ENCODE data around the gene IFNE. TPM values are rescaled to one million over a fixed set of nuclear protein-coding genes. Genes with fewer than 3 reads are reported as not detected.

Gene IFNE
- total RNA-seq, 1 experiment from 2014 or later = 0.96 TPM

- intact Hi-C loops (cut with micrococcal nuclease) = no loop called here
- Histone ChIP-seq H3K9ac (ENCODE audit: low read length) (no peak overlapping the region), H3K9me3 (ENCODE audit: control insufficient read depth in 1 of 2, insufficient read depth in 1 of 2, low read depth in 1 of 2, low read length in 2 of 2) (no peaks in the 10 kb centered on the region), H3K36me3 (ENCODE audit: control insufficient read depth in 1 of 2, insufficient read depth in 2 of 2, low read length in 2 of 2) (no peaks in the 10 kb centered on the region), H3K79me2 (ENCODE audit: insufficient read depth, low read length) (no peaks in the 10 kb centered on the region), H3K4me3 (replicated peaks in 1 of 2; ENCODE audit: low read depth in 1 of 2, low read length in 2 of 2) (no peak overlapping the region), H3K9me2 (ENCODE audit: insufficient read depth) (no peaks in the 10 kb centered on the region), H3K27me3 (ENCODE audit: insufficient read depth, low read length) (no peaks in the 10 kb centered on the region), H2AFZ (ENCODE audit: low read depth, low read length, poor library complexity, severe bottlenecking) (no peak overlapping the region), H3K27ac (ENCODE audit: low read depth, low read length) (no peak overlapping the region), H3K4me2 (ENCODE audit: low read length) (no peak overlapping the region), H4K20me1 (ENCODE audit: insufficient read depth) (no peaks in the 10 kb centered on the region), H3K4me1 (ENCODE audit: control insufficient read depth in 1 of 2, insufficient read depth in 2 of 2, low read length in 2 of 2) (peaks cover 0 to 4% of the 10 kb centered on the region in 2 experiments; a peak in 1 of 4 replicates)
- ChIA-PET CTCF (no interaction called here), POLR2A (no interaction called here), RAD21 (ENCODE audit: low non-redundant PET in 1 of 2, low total read pairs in 2 of 2, uncharacterized antibody in 2 of 2, unreplicated experiment in 2 of 2) (no interaction called here)
- BruUV-seq (replicated peaks) = no TSS peak
- DNase-seq (ENCODE audit: low read depth, low spot score) = no peak
- no peak for TF ChIP-seq EZH2phosphoT487 (IDR thresholded peaks at IDR 0.05; ENCODE audit: borderline replicate concordance)
- TF ChIP-seq EGR1 (IDR thresholded peaks at IDR 0.05; ENCODE audit: low read depth) = no peak
- TF ChIP-seq, protein P1, sequence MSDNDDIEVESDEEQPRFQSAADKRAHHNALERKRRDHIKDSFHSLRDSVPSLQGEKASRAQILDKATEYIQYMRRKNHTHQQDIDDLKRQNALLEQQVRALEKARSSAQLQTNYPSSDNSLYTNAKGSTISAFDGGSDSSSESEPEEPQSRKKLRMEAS (IDR thresholded peaks at IDR 0.05) = no peak
- TF ChIP-seq, protein P2, sequence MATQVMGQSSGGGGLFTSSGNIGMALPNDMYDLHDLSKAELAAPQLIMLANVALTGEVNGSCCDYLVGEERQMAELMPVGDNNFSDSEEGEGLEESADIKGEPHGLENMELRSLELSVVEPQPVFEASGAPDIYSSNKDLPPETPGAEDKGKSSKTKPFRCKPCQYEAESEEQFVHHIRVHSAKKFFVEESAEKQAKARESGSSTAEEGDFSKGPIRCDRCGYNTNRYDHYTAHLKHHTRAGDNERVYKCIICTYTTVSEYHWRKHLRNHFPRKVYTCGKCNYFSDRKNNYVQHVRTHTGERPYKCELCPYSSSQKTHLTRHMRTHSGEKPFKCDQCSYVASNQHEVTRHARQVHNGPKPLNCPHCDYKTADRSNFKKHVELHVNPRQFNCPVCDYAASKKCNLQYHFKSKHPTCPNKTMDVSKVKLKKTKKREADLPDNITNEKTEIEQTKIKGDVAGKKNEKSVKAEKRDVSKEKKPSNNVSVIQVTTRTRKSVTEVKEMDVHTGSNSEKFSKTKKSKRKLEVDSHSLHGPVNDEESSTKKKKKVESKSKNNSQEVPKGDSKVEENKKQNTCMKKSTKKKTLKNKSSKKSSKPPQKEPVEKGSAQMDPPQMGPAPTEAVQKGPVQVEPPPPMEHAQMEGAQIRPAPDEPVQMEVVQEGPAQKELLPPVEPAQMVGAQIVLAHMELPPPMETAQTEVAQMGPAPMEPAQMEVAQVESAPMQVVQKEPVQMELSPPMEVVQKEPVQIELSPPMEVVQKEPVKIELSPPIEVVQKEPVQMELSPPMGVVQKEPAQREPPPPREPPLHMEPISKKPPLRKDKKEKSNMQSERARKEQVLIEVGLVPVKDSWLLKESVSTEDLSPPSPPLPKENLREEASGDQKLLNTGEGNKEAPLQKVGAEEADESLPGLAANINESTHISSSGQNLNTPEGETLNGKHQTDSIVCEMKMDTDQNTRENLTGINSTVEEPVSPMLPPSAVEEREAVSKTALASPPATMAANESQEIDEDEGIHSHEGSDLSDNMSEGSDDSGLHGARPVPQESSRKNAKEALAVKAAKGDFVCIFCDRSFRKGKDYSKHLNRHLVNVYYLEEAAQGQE (IDR thresholded peaks at IDR 0.05; ENCODE audit: low read depth) = no peak
- ATAC-seq = no peak
Measured at GRCh38 chr9:21499912-21500311, 17.8 kb upstream of the IFNE start.

DNA sequence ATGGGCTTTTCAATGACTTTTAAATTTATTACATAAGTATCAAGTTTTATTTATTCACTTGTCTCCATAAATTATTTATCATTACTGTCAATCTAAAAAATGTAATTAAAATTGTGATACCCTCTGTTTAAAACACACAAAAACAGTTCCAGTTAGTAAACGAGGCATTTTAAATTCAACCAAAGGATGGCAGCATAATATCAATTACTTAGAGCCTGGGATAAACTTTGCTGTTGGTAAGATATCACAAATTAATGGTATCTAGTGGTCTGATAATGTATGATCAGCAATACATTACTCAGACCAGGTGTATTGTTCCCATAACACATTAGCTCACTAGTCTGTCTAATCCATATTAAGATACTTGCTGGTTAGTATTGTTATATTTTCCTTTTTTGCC lies 9.6 kb upstream of the IFNE start:
- TF ChIP-seq SRF (IDR thresholded peaks at IDR 0.05; ENCODE audit: low read depth) (no peak), CTCF (IDR thresholded peaks at IDR 0.05 in 2 of 3, conservative IDR thresholded peaks at IDR 0.05 in 1 of 3; ENCODE audit: borderline replicate concordance in 1 of 3, insufficient read depth in 1 of 3, low read depth in 2 of 3, low read length in 2 of 3) (peak in 2 of 3 experiments; percentile 10 to 27; a peak in 1 of 6 replicates), CEBPB (IDR thresholded peaks at IDR 0.05; ENCODE audit: low read depth) (no peak), POLR2A (IDR thresholded peaks at IDR 0.05; ENCODE audit: borderline replicate concordance, extremely low read depth, insufficient read depth, insufficient read length) (no peak), CBX3 (IDR thresholded peaks at IDR 0.05; ENCODE audit: low read depth) (no peak), YY1 (IDR thresholded peaks at IDR 0.05; ENCODE audit: extremely low read depth, insufficient replicate concordance, low read depth, low read length) (no peak), RAD21 (IDR thresholded peaks at IDR 0.05; ENCODE audit: low read depth) (peak; percentile 45)
- Histone ChIP-seq H3K9me2 (ENCODE audit: insufficient read depth) (no peaks in the 10 kb centered on the region), H3K4me1 (ENCODE audit: control insufficient read depth in 1 of 2, insufficient read depth in 2 of 2, low read length in 2 of 2) (no peaks in the 10 kb centered on the region), H3K9ac (ENCODE audit: low read length) (no peak overlapping the region), H3K27ac (ENCODE audit: low read depth, low read length) (no peak overlapping the region), H3K4me2 (ENCODE audit: low read length) (no peak overlapping the region), H3K79me2 (ENCODE audit: insufficient read depth, low read length) (no peaks in the 10 kb centered on the region), H4K20me1 (ENCODE audit: insufficient read depth) (no peaks in the 10 kb centered on the region), H3K27me3 (ENCODE audit: insufficient read depth, low read length) (no peaks in the 10 kb centered on the region), H2AFZ (ENCODE audit: low read depth, low read length, poor library complexity, severe bottlenecking) (no peak overlapping the region), H3K4me3 (replicated peaks in 1 of 2; ENCODE audit: low read depth in 1 of 2, low read length in 2 of 2) (no peak overlapping the region), H3K9me3 (ENCODE audit: control insufficient read depth in 1 of 2, insufficient read depth in 1 of 2, low read depth in 1 of 2, low read length in 2 of 2) (no peaks in the 10 kb centered on the region), H3K36me3 (ENCODE audit: control insufficient read depth in 1 of 2, insufficient read depth in 2 of 2, low read length in 2 of 2) (no peaks in the 10 kb centered on the region)
- ChIA-PET POLR2A (no interaction called here), CTCF (no interaction called here), RAD21 (ENCODE audit: low non-redundant PET in 1 of 2, low total read pairs in 2 of 2, uncharacterized antibody in 2 of 2, unreplicated experiment in 2 of 2) (no interaction called here)
- no TSS peak for BruUV-seq (replicated peaks)
- ATAC-seq (no peak), DNase-seq (ENCODE audit: low read depth, low spot score) (no peak)
- intact Hi-C loops (cut with micrococcal nuclease) = no loop called here

Measured in HCT116 (cell line).